ENCODE data around the gene C1R.
"Not testable (repeated sequence)": the region's sequence is repeated elsewhere in the genome, so short reads cannot be mapped to it uniquely, and the experiment has no call there.

Gene C1R

DNA sequence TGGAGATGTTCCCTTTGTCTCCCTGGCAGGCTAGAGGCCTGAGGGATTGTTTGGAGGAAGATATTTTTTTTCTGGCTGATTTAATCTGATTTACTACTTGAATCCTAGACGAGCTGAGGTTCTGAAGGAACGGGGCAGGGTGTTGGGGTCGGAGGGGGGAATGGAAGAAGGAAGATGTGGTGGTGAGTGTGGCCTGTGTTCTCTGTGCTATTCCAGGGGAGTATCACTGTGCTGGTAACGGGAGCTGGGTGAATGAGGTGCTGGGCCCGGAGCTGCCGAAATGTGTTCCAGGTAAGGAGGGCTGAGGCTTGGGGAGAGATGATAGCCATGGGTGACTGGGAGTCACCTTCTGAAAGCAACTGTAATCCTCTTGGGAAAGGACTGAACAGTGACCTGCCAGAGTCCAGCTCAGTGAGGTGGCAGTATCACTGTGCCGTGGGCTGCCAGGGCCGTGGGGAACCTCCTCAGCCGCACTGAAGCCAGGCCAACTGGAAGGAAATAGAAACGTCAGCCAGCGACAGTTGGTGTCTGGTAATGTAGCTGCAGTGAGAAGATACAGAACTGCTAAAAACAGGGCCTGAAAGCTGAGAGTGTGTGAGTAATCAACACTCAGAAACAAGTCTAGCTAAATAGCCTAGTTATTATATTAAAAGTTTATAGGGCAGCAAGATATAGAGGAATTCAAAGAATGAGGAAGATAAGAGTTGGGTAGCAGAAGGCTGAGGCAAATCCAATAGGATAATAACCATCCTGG lies 23.8 kb downstream of the C1R start:
- no peak for DNase-seq (ENCODE audit: low read depth)

DNA sequence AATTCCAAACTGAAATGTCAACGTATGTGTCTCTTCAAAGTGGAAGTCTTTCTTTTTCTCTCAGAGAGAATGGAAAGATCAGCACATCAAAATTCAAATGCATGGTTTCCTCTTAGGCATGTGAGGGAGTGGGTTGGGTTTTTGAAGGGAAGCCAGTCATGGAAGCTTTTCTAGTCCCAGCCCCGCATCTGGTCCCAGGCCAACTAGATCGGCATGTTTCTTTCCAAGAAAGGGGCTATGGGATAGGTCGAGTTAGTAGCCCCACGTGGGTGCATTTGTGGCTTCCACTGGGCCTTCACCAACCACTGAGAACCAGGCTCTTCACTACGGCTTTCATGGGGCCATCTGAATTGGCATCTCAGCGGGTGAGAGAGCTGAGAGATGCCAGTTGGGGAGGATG lies 25.1 kb downstream of the C1R start:
- no peak for DNase-seq (ENCODE audit: low read depth)

DNA sequence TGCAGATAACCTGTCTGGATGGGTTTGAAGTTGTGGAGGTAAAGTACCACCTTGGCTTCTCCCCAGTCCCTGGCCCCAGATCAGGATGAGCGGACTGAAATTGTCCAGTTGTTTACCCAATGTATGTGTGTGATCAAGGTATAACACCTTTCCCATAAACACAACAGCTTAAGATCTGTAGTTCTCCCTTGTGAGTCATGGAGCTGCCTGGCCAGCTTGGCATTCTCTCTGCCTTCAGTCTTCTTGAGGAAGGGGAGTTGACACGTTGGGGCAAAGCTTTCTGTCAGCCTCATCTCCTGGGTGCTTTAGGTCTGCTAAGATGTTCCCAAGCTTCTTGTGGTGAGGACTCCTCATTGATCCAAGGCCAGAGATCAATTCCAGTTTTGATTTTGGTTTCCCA lies 25.6 kb downstream of the C1R start:
- no peak for DNase-seq (ENCODE audit: low read depth)

DNA sequence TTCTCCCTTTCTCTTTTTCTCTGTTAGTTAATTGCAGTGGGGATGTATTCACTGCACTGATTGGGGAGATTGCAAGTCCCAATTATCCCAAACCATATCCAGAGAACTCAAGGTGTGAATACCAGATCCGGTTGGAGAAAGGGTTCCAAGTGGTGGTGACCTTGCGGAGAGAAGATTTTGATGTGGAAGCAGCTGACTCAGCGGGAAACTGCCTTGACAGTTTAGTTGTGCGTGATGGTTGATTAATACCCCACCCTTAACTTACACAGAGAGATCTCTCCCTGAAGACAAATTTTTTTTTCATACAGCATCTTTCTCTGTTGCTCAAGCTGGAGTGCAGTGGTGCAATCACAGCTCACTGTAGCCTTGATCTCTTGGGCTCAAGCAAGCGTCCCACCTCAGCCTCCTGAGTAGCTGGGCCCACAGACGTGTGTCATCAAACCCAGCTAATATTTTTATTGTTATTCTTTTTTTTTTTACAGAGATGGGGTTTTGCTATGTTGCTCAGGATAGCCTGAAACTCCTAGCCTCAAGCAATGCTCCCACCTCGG lies 27.1 kb downstream of the C1R start:
- DNase-seq (ENCODE audit: low read depth), result no peak

DNA sequence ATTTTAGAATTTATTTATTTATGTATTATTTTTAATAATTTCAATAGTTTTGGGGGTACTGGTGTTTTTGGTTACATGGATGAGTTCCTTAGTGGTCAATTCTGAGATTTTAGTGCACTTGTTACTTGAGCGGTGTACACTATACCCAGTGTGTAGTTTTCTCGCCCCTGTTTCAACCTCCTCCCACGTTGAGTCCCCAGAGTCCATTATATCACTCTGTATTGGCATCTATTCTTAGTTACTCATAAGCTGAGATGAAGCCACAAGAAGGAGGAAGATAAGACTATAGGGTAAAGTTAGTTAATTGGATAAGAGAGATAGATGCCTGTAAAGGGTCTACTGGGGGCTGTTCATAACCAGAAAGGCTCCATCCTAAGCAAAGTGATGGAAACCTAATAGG lies 27.7 kb downstream of the C1R start:
- DNase-seq (ENCODE audit: low read depth), result no peak

DNA sequence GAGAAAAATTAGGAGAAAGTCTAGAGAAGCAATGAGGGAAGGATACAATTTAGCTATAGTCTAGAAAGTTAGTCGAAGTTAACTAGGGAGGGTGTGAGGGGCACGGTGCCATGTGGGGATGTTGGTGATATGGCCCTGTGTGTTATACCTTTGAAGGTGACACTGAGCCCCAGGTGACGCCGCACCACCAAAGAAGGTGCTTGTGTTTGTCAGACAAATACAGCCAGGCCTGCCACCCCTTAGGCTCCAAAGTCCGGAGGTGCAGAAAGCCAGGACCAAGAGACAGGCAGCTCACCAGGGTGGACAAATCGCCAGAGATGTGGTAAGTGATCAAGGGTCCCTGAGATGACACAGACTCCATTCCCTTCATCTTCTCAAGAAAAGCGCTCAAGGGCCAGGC lies 30.6 kb downstream of the C1R start:
- DNase-seq (ENCODE audit: low read depth), result no peak

DNA sequence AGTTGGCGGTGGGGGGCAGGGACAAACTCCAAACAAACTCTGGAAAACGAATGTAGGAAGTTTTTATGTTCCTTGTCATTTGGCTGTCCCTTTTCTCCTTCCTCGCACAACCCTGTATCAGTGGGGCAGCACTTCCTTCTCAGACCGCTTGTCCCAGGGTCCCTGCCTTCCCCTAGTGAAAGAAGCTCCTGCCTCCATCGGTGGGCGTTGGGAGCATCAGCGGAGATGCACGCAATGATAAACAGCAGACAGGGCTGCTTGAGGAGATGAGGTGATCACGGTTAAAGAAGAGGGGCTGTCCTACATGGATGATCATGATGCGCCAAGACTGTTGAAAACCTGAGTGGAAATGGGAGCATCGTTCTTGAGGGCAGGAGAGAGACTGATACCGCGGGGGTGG lies 31.1 kb downstream of the C1R start:
- DNase-seq (ENCODE audit: low read depth), result no peak

DNA sequence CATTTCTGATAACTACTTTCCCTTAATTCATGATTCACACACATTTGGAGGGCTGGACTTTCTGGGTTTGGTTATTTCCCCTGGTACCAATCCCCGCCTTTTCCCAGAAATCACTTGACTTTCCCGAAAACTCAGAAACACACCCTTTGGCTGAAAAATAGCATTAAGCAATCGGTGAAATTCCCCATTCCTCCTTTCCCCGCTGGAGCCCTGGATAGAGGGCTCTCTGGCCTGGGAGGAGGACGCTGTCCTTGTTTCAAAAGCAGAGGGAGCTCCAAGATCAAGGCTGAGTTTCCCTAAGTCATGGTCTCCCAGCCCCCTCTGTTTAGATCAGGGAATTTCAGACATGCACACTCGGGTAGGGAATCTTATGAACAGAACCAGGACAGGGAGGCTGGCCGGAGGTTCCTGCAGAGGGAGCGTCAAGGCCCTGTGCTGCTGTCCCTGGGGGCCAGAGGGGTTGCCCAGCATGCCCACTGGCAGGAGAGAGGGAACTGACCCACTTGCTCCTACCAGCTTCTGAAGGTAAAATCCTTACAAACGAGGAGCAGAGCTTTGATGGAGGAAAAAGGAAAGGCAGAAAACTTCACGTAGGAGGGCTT lies 31.8 kb downstream of the C1R start, which contains the start of gene C1S:
Gene C1S (plus strand): TSS at position 366 of the 602 bp plus-strand sequence. CDS start 1,195 bp downstream, outside the sequence.
- peak; percentile 93 for DNase-seq (ENCODE audit: low read depth)

DNA sequence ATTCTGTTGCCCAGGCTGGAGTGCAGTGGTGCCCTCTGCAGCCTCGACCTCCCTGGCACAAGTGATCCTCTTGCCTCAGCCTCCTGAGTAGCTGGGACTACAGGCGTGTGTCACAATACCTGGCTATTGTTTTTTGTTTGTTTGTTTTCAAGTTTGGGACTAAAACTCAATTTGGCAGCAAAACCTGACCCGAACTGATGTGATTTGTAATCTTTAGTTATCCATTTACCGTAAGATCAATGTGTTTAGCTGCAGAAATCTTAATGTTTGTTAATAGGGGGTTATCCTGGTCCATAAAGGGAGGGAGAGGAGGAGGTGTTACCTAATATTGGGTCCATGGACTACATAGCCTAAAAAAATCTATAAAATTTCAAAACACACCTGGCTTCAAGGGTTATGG lies 32.5 kb downstream of the C1R start:
- no peak for DNase-seq (ENCODE audit: low read depth)

DNA sequence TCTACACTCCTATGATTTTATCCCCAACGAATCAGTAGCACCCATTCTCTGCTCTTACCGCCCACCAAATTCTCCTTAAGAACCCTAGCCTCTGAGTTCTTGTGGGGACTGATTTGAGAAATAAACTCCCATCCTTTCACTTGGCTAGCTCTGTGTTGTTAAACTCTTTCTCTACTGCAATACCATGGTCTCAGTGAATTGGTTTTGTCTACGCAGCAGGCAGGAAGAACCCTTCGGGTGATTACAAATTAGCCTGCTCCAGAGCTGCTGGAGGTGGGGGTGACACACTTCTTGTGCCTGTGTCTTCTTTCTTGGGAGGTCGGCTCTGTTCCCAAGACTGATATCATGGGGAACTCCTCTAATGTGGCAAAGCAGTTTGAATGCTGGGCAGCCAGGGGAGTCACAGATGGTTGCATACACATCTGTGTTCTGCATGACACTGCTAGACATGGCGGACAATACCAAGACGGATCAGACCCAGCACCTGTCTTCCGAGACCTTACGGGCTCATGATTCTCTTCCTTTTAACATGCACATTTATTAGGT lies 33.3 kb downstream of the C1R start:
- no peak for DNase-seq (ENCODE audit: low read depth)

DNA sequence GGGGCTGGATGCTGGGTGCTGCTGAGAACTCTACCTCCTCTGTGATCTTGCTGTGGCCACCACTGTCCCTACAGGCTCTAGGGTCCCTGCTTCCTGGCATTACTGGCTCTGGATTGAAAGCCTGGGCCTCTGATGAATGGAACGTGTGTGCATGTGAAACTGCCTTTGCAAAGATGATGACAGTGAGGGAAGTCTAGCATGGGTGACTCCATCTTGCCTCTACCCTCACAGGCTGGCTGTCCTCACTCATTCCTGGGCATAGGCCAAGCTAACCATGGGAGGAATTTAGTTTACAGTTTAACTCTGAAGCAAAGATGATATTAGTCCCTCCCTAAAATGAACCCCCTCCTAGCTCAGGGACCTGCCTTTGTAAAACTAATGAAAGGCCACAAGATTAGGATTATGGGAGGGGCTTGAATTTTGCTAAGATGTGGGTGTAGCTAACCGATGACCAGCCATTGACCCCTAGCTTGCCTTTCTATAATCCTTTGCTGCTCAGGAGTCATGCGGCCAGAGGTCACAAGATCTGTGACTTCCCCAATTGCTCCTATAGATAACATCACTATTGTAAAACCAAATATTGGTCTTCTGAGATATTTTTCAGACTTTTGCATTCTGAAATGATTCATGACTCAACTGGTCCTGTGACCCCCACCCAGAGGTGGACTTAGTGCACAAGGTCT lies 33.9 kb downstream of the C1R start:
- no peak for DNase-seq (ENCODE audit: low read depth)

DNA sequence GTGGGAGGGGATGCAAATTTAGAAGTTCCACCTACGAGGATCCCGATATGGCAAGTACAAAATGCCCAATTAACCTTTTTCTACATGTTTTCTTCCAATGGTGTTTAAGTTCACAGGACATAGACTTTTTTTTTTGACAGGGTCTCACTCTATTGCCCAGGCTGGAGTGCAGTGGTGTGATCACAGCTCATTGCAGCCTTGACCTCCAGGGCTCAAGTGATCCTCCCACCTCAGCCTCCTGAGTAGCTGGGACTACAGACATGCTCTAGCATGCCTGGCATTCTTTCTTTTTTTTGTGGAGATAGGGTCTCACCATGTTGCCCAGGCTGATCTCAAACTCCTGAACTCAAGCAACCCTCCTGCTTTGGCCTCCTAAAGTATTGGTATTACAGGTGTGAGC lies 36.5 kb downstream of the C1R start:
- DNase-seq (ENCODE audit: low read depth), result not testable (repeated sequence)

DNA sequence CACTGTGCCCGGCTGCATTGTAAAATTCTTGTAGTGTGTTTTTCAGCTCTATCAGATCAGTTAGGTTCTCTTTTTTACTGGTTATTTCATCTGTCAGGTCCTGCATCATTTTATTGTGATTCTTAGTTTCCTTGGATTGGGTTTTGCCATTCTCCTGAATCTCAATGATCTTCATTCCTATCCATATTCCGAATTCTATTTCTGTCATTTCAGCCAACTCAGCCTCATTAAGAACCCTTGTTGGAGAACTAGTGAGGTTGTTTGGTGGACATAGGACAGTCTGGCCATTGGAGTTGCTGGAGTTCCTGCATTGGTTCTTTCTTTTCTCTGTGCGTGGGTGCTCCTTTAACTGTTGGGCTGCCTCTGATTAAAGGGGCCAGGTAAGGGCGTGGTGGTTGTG lies 37.3 kb downstream of the C1R start:
- DNase-seq (ENCODE audit: low read depth), result no peak

DNA sequence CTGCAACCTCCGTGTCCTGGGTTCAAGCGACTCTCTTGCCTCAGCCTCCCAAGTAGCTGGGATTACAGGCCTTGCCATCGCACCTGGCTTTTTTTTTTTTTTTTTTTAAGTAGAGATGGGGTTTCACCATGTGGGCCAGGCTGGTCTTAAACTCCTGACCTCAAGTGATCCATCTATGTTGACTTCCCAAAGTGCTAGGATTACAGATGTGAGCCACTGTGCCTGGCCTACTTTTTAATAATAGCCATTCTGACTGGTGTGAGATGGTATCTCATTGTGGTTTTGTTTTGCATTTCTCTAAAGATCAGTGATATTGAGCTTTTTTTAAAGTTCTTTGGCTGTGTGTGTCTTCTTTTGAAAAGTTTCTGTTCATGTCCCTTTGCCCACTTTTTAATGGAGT lies 42.3 kb downstream of the C1R start:
- not testable (repeated sequence) for DNase-seq (ENCODE audit: low read depth)

DNA sequence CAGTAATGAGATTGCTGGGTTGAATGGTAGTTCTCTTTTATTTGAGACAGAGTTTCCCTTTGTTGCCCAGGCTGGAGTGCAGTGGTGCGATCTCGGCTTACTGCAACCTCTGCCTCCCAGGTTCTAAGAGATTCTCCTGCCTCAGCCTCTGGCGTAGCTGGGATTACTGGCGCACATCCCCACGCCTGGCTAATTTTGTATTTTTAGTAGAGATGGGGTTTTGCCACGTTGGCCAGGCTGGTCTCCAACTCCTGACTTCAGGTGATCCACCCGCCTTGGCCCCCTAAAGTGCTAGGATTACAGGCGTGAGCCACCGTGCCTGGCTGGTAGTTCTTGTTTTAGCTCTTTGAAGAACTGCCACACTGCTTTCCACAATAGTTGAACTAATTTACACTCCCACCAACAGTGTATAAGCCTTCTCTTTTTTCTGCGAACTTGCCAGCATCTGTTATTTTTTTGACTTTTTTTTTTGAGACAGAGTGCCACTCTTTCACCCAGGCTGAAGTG lies 42.7 kb downstream of the C1R start:
- not testable (repeated sequence) for DNase-seq (ENCODE audit: low read depth)

DNA sequence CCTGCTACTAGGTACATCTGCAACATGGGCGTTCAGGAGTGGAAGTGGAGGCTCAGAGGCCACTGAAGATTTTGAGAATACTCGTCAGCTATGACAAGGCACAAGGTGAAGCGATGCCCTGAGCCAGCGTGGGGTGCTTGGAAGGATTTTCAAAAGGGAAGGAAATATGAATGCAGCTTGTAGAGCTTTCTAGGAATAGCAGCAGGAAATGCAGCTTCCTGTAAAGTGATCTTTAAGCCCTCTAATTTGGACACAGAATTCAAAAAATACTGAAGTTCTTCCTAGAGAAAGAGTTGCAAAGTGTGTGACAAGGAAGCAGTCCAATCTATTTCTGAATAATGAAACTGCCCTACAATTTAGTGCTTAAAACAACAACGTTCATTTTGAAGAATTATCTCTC lies 44.9 kb downstream of the C1R start:
- DNase-seq (ENCODE audit: low read depth), result no peak

DNA sequence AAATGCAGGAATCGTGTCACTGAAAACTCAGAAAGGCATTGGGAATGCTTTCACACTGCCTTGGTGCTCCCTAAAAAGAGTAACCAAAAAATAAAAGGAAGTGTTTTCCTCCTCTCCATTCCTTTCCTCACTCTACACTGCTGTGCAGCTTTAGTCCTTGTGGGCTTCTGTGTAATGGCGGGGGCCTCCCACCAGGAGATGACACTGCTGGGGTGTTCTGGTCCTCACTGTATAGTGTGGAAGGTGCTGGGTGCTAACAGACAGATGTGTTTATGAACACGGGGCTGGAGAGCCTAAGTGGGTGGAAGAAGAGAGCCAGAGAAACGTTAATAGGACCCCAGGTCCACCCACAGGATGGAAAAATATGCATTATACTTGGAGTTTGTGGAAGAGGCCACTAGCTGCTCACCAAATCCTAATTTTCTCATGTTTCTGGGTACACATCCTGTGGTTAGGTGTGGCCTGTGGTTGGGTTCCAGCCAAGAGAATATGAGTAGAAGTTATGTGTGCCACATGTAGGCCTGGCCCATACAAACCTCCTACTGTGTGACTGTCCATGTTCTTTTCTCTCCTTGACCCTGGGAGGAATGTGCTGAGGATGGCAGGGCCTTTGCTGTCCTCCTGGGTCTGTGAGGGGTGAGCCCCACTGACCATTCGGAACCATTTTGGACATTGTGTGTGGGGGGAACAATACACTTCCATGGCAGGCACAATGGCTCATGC lies 45.7 kb downstream of the C1R start:
- no peak for DNase-seq (ENCODE audit: low read depth)

DNA sequence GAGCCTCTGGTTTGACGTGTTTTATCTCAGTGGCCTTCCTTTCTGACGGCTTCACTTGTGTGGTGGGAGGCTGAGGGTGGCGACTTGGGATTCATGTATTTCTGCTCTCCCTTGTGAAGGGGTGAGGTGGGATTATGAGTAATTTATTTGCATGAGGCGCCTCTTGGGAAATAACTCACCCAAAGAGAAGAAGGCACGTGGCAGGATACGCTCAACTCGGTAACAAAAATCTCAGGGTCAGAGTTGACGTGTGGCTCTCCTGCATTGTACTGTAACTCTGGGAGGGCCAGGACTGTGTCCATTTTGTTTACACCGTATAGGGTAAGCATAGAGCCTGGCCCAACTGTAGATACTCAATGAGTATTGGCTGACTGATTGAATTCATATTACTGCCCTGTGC lies 46.3 kb downstream of the C1R start:
- no peak for DNase-seq (ENCODE audit: low read depth)

DNA sequence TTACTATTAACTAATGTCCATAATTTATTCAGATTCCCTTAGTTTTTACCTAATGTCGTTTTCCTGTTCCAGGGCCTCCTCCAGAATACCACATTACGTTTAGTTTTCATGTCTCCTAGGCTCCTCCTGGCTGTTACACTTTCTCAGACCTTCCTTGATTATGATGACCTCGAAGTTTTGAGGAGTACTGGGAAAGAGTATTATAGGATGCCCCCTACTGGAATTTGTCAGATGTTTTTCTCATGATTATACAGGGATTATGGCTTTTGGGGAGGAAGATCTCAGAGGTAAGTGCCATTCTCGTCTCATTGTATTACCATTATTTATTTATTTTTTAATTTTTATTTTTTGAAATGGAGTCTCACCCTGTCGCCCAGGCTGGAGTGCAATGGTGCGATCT lies 49.4 kb downstream of the C1R start:
- no peak for DNase-seq (ENCODE audit: low read depth)

DNA sequence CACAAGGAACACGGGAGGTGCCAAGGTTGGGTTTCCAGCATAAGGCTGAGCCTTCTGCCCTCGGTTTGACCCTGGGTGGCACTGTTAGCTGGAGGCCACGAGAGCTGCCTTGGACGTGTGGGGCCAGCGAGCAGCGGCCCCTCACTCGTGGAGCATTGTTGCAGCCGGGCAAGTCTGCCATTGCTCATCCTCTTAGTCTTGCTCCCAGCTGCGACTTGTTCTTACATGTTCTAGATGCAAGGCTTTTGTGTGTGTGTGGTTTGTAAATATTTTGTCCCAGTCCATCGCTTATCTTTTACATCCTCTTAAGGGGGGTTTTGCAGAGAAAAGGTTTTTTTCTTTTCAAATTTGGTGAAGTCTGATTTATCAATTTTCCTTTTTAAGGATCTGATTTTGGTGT lies 52.8 kb downstream of the C1R start:
- no peak for DNase-seq (ENCODE audit: low read depth)

DNA sequence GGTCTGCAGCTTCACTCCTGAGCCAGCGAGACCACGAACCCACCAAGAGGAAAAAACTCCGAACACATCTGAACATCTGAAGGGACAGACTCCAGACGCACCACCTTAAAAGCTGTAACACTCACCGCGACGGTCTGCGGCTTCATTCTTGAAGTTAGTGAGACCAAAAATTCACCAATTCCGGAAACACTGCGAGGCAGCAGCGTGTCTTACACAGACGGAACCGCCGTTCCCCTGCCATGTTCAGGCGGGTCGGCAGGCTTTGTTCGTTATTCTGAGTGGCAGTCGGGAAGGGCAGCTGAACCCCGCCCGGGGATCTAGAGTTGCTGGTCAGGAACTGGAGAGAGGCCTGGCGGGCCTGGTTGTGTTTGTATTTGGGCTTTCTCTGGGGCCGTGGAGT lies 53.7 kb downstream of the C1R start:
- DNase-seq (ENCODE audit: low read depth), result no peak

DNA sequence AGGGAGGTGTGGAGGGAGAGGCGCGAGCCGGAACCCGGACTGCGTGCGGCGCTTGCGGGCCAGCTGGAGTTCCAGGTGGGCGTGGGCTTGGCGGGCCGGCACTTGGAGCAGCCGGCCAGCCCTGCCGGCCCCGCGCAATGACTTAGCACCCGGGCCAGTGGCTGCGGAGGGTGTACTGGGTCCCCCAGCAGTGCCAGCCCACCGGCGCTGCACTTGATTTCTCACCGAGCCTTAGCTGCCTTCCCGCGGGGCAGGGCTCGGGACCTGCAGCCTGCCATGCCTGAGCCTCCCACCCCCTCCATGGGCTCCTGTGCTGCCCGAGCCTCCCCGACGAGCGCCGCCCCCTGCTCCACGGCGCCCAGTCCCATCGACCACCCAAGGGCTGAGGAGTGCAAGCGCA lies 54.8 kb downstream of the C1R start:
- not testable (repeated sequence) for DNase-seq (ENCODE audit: low read depth)
